ENCODE results near the gene CCNYL1. TPM values are rescaled to one million over a fixed set of nuclear protein-coding genes. Genes with fewer than 3 reads are reported as not detected.
"Not testable (repeated sequence)": the region's sequence is repeated elsewhere in the genome, so short reads cannot be mapped to it uniquely, and the experiment has no call there.

Gene CCNYL1
- total RNA-seq, 1 donor = 24.6 TPM

DNA sequence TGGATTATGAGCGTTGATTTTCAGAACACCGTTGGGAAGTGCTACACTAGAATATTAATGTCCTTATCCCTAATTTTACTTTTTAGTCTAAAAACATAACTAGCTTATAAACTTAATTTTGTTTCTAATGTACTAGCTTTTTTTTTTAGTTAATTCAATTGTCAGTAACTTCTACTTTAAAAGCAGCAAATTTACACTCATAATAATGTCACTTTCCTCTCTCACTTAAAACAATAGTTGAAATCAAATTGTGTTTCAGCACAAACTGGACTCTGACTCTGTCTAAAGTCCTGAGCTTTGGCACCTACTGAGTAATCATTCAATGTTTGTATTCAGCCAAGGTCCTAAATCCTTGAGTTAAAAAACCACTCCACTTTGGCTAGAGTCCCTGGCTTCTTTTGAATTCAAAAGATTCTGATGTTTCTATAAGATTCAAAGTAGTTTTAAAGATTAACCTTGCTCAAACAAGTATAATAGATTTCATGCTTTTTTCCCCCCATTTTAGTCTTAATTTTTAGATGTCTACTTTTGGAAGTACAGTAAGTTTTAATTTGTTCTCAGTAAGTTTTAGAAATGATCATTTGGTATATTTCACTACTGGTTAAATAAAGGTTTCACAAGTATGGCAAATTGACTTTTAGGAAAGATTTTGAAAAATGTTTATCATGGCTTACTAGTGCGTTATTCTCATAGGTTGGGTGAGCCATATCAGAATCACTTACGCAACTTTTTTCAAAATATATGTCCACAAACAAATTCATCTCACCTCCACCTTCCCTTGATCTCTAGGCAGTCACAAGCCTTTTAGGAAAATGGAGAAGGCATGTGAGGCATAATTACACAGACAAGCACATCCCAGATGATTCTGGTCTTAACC, 23.4 kb downstream of the CCNYL1 start:
- TF ChIP-seq, protein P1, sequence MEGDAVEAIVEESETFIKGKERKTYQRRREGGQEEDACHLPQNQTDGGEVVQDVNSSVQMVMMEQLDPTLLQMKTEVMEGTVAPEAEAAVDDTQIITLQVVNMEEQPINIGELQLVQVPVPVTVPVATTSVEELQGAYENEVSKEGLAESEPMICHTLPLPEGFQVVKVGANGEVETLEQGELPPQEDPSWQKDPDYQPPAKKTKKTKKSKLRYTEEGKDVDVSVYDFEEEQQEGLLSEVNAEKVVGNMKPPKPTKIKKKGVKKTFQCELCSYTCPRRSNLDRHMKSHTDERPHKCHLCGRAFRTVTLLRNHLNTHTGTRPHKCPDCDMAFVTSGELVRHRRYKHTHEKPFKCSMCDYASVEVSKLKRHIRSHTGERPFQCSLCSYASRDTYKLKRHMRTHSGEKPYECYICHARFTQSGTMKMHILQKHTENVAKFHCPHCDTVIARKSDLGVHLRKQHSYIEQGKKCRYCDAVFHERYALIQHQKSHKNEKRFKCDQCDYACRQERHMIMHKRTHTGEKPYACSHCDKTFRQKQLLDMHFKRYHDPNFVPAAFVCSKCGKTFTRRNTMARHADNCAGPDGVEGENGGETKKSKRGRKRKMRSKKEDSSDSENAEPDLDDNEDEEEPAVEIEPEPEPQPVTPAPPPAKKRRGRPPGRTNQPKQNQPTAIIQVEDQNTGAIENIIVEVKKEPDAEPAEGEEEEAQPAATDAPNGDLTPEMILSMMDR (IDR thresholded peaks at IDR 0.05; ENCODE audit: insufficient read depth, low read length) = no peak
- DNase-seq (ENCODE audit: low read depth) = no peak
- H3K4me3 ChIP-seq (ENCODE audit: low read depth, low read length) = no peak overlapping the region

DNA sequence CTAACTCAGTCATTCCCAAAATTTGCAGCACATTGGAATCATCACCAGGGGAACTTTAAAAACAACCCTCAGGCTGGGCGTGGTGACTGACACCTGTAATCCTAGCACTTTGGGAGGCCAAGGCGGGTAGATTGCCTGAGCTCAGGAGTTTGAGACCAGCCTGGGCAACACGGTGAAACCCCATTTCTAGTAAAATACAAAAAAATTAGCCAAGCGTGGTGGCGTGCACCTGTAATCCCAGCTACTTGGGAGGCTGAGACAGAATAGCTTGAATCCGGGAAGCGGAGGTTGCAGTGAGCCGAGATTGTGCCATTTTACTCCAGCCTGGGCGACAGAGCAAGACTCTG, 24.0 kb downstream of the CCNYL1 start:
- DNase-seq (ENCODE audit: low read depth); H3K4me3 ChIP-seq (ENCODE audit: low read depth, low read length): not testable (repeated sequence)

DNA sequence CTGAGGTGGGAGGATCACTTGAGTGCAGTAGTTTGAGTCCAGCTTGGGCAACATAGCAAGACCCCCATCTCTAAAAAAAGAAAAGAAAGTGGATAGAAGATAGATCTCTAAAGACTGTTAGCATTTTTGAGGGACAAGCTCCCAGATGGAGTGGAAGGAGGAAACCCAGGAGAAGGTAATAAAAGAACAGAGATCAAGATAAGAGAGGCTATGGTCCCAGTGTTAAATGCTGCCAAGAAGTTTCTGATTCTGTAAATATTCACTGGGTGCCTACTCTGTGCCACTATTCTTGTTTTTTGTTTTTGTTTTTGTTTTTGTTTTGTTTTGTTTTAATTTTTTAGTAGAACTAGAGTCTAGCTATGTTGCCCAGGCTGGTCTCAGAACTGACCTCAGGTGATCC, 32.1 kb downstream of the CCNYL1 start:
- no peak overlapping the region for H3K4me3 ChIP-seq (ENCODE audit: low read depth, low read length)
- TF ChIP-seq, protein P1 (IDR thresholded peaks at IDR 0.05; ENCODE audit: insufficient read depth, low read length) = no peak
- no peak for DNase-seq (ENCODE audit: low read depth)

DNA sequence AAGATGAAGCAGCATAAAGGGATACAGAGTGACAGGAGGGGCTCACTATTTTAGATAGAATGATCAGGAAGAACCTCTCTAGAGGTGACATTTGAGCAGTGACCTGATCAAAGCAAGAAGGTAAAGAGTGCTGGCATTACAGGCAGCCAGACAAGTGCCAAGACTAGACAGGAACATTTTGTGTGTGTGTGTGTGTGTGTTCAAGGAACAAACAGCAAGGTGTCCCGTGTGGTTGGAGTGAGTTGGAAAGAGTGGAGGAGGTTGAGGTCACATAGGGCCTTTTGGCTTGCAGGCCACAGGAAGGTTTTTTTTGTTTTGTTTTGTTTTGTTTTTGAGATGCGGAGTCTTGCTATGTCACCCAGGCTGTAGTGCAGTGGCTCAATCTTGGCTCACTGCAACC, 32.6 kb downstream of the CCNYL1 start:
- no peak for DNase-seq (ENCODE audit: low read depth)
- H3K4me3 ChIP-seq (ENCODE audit: low read depth, low read length) = no peak overlapping the region
- TF ChIP-seq, protein P1 (IDR thresholded peaks at IDR 0.05; ENCODE audit: insufficient read depth, low read length) = no peak

DNA sequence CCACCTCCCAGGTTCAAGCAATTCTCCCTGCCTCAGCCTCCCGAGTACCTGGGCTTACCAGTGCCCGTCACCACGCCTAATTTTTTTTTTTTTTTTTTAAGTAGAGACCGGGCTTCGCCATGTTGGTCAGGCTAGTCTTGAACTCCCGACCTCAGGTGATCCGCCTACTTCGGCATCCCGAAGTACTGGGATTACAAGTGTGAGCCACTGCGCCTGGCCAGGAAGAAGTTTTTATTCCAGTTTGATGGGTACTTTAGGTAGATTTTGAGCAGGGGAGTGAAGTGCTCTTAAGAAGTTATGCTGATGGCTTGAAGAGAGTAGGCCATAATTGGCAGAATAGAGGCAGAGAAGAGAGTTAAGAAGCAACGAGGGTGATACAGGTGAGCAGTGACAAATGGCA, 33.0 kb downstream of the CCNYL1 start:
- DNase-seq (ENCODE audit: low read depth) = no peak
- TF ChIP-seq, protein P1 (IDR thresholded peaks at IDR 0.05; ENCODE audit: insufficient read depth, low read length) = no peak
- no peak overlapping the region for H3K4me3 ChIP-seq (ENCODE audit: low read depth, low read length)

DNA sequence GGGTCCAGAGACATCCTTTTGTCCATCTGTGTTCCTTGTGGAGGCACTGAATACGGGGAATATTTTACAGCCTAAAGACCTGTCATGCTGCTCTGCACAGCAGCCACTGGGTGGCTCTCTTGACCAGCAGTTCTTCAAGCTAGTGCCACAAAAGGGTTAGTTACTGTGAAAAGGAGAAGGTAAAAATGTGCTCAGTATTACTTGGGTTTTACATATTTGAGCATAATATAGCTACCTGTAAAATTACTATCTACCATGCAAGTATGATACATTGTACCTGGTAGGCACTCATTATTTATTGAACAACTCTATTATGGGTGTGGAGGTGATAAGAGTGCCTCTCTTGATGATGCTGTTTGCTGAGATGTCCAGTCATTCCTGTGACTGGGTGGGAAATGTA, 34.7 kb downstream of the CCNYL1 start:
- DNase-seq (ENCODE audit: low read depth) = peak; percentile 83
- no peak overlapping the region for H3K4me3 ChIP-seq (ENCODE audit: low read depth, low read length)
- TF ChIP-seq, protein P1 (IDR thresholded peaks at IDR 0.05; ENCODE audit: insufficient read depth, low read length) = peak; percentile 97

DNA sequence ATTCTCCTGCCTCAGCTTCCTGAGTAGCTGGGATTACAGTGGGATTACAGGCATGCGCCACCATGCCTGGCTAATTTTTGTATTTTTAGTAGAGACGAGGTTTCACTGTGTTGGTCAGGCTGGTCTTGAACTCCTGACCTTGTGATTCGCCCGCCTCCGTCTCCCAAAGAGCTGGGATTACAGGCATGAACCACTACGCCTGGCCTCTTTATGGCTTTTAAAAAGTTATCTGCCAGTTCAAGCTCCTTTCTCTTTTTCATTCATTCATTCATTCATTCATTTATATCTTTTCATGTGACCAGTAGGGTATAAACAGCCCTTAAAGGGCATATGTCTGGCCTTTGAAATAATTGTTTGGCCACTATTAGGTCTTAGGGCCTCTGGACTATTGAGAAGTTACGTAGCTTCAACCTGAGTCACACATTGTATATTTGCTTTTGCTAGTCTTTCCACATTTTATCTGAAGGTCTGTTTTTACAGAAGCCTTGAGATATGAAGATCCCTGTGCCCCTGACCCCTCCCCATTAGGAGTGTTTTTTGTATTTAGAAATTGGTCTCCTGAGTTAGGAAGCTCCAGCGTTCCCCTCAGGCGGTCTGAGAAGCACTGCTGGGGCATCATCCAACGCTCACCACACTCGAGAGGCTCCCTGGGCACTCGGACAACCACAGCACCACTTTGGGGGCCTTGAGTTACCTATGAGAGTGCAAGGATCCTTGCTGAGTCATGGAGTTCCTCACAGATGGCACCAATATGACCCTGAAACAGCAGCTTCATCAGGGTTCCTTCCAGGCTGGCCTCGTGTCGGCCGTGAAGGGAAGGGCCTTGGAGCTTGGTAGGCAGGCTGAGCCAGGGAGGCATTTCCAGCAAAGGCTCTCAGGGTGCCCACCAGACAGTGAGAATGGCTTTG, 36.5 kb downstream of the CCNYL1 start:
- no peak overlapping the region for H3K4me3 ChIP-seq (ENCODE audit: low read depth, low read length)
- DNase-seq (ENCODE audit: low read depth) = no peak
- TF ChIP-seq, protein P1 (IDR thresholded peaks at IDR 0.05; ENCODE audit: insufficient read depth, low read length) = no peak

All from fibroblast of the aortic adventitia (primary cell).